Activated CD8-positive, alpha-beta memory T cell treated with anti-CD3 and anti-CD28 coated beads for 48 hours (primary cell): ENCODE measurements around the gene CYP21A2.
"Not testable (repeated sequence)": the region's sequence is repeated elsewhere in the genome, so short reads cannot be mapped to it uniquely, and the experiment has no call there.

Experiments
- DNase-seq, 3 experiments: peaks; one replicate each; pipeline ENCODE4 v3.0.0-alpha.2; 2020; ENCODE audit warnings: low read depth in 2 of 3, low spot score in 2 of 3

CYP21A2 gene

DNA sequence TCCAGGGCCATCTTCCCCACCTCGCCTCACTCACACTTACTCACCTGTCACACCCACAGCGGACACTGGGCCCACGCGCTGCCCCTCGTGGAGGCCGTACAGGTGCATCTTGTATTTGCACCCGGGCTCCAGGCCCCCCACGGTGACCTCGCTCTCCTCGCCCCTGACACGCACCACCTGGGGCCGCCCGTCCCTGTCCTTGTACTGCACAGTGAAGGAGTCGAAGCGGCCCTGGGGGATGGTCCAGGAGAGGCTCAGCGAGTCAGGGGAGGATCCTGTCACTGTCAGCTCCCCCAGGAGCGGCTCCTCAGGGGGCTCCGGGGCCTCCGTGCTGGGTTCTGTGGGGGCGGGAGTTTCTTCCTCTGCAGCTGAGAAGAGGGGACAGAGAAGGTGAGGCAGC lies 14.4 kb downstream of the CYP21A2 start:
- not testable (repeated sequence) for DNase-seq

- DNase-seq = not testable (repeated sequence)
Observed at GRCh38 chr6:32053314-32053713, 15.1 kb downstream of the CYP21A2 start.

GRCh38 chr6:32055756-32056155 lies 17.5 kb downstream of the CYP21A2 start:
- DNase-seq = not testable (repeated sequence)

GRCh38 chr6:32056254-32056653 lies 18.0 kb downstream of the CYP21A2 start:
- DNase-seq = no peak

DNA sequence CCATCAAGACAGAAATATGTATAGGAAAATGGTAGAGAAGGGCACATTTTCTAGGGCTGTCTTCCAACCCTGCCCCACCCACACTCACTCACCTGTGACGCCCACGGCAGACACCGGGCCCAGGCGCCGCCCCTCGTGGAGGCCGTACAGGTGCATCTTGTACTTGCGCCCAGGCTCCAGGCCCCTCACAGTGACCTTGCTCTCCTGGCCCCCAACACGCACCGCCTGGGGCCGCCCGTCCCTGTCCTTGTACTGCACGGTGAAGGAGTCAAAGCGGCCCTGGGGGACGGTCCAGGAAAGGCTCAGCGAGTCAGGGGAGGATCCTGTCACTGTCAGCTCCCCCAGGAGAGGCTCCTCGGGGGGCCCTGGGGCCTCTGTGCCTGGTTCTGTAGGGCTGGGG lies 19.8 kb downstream of the CYP21A2 start:
- no peak for DNase-seq

- DNase-seq = no peak
Observed at GRCh38 chr6:32058511-32058963, 20.3 kb downstream of the CYP21A2 start.

DNA sequence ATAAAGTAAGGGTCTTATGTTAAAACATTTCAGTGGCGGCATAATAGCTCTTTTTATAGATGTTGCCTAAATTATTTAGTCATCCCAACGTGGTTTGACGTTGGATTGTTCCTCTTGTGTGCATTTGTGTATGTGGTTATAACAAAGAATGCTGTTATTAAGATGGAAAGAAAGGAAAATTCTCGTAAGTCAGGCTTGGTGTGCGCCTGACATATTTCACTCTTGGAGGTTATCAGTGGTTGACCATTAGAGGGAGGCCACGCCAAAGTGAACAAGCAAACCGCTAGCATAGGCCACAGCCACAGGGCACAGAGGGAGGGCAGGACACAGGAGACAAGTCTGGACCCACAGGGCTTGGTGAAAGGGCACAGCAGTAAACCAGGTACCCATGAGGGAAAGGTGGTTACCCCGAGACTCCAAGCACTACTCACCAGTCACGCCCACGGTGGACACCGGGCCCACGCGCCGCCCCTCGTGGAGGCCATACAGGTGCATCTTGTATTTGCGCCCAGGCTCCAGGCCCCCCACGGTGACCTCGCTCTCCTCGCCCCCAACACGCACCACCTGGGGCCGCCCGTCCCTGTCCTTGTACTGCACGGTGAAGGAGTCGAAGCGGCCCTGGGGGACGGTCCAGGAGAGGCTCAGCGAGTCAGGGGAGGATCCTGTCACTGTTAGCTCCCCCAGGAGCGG lies 22.9 kb downstream of the CYP21A2 start:
- DNase-seq = no peak

GRCh38 chr6:32064706-32065105 lies 26.5 kb downstream of the CYP21A2 start:
- DNase-seq = no peak

GRCh38 chr6:32067521-32067920 lies 29.3 kb downstream of the CYP21A2 start:
- not testable (repeated sequence) for DNase-seq

DNA sequence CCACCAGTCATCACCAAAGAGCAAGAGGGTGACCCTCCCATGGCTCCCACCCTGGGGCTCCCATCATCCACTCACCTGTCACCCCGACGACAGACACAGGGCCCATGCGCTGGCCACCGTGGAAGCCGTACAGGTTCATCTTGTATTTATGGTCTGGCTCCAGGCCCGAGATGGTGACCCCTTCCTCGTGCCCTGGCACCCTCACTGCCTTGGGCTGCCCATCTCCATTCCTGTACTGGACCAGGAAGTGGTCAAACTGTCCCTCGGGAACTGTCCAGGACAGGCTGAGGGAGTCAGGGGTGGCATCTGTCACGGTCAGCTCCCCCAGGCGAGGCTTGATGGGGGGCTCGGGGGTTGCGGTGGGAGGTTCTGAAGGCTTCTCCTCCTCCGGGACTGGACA lies 30.1 kb downstream of the CYP21A2 start:
- not testable (repeated sequence) for DNase-seq

- DNase-seq = no peak
Observed at GRCh38 chr6:32068867-32069266, 30.7 kb downstream of the CYP21A2 start.

- DNase-seq = no peak
Observed at GRCh38 chr6:32069460-32069859, 31.2 kb downstream of the CYP21A2 start.

- DNase-seq = no peak
Observed at GRCh38 chr6:32069878-32070515, 31.8 kb downstream of the CYP21A2 start.

DNA sequence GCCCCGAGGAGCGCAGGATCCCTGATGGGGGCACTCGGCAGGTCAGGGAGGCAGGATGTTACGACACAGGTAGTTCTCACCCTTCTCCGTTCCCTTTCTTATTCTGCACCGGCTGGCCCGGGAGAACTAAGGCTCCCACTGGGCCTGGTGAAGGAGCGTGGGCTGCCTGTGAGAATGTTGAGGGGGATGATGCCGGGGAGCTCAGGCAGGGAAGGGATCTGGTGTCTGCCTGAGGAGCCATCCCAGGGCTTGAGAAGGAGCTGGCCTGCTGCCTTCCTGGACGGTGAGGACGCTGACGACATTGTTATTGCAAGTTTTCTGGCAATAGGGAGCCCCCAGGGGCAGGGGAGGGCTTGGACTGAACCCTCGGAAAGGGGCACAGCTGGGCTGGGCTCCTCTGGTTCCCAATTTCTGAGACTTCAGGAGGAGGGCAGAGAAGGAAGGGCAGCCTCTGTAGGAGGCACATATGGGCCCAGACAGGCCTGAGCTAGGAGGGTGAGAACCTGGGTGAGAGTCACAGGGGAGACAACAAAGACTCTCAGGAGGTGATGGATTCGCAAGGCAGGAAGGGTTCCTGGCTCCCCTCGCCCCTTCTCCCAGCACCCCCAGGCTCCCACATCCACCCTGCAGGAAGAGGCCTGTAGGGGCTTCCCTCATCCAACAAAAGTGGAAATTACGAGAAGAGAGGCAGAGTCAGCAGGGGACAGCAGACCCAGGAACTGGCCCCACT lies 32.8 kb downstream of the CYP21A2 start:
- DNase-seq = no peak

DNA sequence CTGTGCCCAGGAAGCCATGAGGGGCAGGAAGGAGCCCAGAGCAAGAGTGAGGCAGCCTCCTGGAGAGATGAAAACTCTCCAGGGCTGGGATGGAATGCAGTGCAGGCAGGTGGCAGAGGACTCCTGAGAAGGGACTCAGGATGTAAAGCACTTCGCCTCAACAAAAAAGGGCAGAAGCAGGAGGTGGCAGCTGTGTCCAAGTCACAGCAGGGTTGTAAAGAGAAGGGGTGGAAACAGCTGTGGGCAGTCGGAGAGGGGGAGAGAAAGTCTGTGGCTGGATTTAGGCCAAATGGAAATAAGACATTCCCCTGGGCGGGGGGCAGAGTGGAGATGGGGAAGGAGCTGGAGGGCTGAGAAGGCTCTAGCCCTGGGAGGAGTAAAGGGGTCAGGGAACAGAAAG lies 34.9 kb downstream of the CYP21A2 start:
- DNase-seq = no peak

DNA sequence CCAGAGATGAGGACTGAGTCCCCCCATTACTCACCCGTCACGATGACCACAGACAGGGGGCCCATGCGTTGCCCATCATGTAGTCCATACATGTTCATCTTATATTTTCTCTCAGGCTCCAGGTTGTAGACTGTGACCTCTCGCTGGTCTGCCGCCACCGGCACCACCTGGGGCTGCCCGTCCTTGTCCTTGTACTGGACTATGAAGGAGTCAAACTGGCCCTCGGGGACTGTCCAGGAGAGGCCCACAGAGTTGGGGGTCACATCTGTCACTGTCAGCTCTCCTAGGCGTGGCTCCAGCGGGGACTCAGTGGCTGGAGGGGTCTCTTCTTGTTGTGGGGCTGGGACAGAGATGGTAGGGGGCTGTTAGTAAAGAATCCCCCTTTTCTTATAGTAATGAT lies 35.4 kb downstream of the CYP21A2 start:
- no peak for DNase-seq

- DNase-seq = no peak
Observed at GRCh38 chr6:32074996-32075532, 36.8 kb downstream of the CYP21A2 start.

DNA sequence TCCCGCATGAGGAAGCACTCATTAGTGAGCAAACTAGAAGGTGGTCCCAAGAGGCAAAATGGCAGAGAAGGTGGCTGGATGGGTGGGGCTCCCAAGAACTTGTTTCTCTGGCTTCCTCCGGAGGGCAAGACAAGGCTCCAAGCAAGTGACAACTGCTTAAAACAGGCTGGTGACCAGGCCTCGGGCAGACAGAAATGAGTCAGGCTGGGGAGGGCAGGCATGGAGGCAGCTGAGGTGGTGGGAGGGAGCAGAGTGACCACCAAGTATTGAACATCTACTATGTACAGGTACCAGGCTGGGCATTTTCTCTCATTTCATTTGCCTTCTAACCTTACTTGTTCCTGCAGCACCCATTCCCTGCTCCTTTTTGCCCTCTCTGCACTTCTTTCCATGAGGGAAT lies 37.6 kb downstream of the CYP21A2 start:
- no peak for DNase-seq

- DNase-seq = no peak
Observed at GRCh38 chr6:32076321-32076809, 38.1 kb downstream of the CYP21A2 start.

DNA sequence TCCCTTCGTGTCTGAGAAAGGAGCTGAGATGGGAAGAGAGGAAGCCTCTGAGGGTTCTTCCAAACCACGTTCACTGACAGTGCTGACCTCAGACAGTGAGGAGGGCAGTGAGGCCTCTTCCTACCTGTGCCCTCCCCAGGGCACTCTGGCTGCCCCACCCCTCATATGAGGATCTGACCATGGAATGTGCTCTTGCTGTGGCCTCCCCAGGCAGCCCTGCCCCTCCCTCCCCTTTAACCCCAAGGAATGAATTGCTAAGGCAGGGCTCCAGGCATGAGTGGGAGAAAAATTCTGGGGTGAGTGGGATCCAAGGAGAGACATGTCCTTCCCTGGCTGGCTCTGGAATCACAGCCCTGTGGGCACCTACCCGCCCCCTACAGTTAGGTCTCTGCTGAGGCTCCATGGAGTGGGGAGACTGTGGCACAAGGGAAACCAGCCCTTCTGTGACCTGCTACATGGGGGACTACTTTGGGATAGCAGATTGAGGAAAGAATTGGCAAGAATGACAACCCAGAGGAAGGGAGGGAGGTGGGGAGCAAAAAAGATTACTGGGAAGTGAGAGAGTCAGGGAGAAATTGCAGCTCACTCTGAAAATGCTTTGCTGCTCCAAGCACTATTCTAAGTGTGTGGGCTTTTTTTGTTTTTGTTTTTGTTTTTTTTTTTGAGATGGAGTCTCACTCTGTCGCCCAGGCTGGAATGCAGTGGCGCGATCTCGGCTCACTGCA lies 41.5 kb downstream of the CYP21A2 start:
- no peak for DNase-seq
